LNCaP clone FGC (cell line): ENCODE measurements around the gene HHATL.
A peak's percentile ranks its signal among the peaks of the same experiment; 100 is the strongest.

ENCODE experiments used
- DNase-seq: peaks from one replicate; pipeline ENCODE4 v3.0.0-alpha.2; 2011; ENCODE audit warnings: low read depth
- H3K4me3 ChIP-seq: 2 replicates; pipeline ENCODE4 v1.5.1; 2011; ENCODE audit warnings: mild to moderate bottlenecking, low read depth, low read length, control low read depth
- TF ChIP-seq, protein P1 (sequence below): IDR thresholded peaks from 2 replicates; pipeline ENCODE4 v1.5.1; 2012; ENCODE audit warnings: mild to moderate bottlenecking; ENCODE audit not compliant: control insufficient read depth, insufficient read depth; ENCODE audit errors: extremely low read depth

HHATL gene

DNA sequence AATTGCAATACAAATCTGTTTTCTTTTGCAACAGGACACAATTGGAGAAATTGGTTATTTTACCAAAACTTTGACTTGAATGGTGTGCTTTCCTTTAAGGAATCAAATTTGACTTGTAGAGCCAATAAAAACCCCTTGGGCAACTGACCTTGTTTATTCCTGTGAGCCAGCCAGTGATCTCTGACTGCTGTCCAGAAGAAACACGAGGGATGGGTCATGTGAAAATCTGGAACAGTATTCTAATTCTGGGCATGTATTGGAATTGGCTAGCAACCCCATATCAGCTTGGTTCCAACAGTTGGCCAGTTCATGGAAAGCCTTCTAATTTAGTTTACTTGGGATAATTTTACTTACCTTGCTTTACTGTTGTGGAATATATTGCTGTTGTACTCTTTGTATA lies 19.1 kb upstream of the HHATL start:
- TF ChIP-seq, protein P1, sequence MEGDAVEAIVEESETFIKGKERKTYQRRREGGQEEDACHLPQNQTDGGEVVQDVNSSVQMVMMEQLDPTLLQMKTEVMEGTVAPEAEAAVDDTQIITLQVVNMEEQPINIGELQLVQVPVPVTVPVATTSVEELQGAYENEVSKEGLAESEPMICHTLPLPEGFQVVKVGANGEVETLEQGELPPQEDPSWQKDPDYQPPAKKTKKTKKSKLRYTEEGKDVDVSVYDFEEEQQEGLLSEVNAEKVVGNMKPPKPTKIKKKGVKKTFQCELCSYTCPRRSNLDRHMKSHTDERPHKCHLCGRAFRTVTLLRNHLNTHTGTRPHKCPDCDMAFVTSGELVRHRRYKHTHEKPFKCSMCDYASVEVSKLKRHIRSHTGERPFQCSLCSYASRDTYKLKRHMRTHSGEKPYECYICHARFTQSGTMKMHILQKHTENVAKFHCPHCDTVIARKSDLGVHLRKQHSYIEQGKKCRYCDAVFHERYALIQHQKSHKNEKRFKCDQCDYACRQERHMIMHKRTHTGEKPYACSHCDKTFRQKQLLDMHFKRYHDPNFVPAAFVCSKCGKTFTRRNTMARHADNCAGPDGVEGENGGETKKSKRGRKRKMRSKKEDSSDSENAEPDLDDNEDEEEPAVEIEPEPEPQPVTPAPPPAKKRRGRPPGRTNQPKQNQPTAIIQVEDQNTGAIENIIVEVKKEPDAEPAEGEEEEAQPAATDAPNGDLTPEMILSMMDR = no peak
- no peak for DNase-seq
- H3K4me3 ChIP-seq = no peak overlapping the region

DNA sequence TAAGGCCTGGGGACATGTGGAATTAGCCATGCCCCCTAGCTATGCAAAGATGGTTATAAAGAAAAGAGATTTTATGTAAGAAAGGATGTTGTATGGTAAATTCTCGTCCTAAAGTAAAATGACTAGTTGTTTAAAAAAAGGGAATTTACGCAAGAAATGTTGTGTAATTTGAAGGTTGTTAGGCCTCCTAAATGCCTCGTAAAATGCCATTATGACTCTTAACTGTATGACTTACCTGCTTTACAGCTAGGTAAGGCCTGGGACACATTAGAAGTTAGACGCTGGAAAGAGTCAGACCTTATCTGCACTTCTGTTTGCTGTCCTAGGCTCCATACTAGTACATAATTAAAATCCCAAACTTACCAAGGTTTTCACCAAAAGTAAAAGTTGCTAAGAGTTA lies 17.5 kb upstream of the HHATL start:
- DNase-seq = peak; percentile 8
- TF ChIP-seq, protein P1 = no peak
- no peak overlapping the region for H3K4me3 ChIP-seq

DNA sequence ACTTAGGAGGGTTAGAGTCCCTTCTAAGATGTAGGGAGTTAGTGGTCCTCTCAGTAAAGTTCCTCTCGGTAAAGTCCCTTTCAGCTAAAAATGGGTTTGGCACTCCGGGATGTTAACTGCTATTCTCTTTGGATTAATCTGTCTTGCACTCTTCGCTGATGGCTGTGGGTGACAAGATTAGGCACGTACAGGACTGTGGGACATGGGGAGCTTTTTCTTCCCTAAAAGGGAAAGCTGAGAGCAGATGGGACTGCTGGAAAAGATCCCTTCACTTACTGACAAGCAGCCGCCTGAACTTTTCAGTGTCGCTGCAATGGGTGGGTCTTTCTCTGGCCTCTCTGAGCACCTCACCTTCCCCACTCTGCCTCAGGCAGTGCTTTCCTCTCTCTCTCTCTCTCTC lies 16.4 kb upstream of the HHATL start:
- TF ChIP-seq, protein P1 = no peak
- no peak overlapping the region for H3K4me3 ChIP-seq
- DNase-seq = no peak

DNA sequence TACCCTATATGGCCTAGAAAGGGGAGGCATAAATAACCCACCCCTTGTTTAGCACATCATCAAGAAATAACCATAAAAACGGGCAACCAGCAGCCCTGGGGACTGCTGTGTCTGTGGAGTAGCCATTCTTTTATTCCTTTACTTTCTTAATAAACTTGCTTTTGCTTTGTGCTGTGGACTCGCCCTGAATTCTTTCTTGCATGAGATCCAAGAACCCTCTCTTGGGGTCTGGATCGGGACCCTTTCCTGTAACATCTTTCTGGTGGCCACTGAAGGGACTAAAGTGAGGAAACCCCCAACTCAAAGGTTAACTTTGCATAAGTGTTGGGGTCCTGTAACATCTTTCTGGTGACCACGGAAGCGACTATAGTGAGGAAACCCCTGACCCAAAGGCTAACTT lies 15.7 kb upstream of the HHATL start:
- no peak overlapping the region for H3K4me3 ChIP-seq
- TF ChIP-seq, protein P1 = no peak
- no peak for DNase-seq

DNA sequence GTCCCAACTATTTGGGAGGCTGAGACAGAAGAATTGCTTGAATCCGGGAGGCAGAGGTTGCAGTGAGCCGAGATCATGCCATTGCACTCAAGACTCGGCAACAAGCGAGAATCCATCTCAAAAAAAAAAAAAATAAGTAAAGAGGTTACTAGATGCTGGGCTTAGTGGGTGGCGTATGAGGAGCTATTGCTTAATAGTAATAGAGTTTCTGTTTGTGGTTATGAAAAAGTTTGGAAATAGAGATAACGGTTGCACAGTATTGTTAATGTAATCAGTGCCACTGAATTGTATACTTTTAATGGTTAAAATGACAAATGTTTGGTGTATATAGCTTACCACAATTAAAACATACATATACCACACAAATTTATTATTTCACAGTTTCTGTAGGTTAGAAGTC lies 14.7 kb upstream of the HHATL start:
- TF ChIP-seq, protein P1 = no peak
- DNase-seq = no peak

DNA sequence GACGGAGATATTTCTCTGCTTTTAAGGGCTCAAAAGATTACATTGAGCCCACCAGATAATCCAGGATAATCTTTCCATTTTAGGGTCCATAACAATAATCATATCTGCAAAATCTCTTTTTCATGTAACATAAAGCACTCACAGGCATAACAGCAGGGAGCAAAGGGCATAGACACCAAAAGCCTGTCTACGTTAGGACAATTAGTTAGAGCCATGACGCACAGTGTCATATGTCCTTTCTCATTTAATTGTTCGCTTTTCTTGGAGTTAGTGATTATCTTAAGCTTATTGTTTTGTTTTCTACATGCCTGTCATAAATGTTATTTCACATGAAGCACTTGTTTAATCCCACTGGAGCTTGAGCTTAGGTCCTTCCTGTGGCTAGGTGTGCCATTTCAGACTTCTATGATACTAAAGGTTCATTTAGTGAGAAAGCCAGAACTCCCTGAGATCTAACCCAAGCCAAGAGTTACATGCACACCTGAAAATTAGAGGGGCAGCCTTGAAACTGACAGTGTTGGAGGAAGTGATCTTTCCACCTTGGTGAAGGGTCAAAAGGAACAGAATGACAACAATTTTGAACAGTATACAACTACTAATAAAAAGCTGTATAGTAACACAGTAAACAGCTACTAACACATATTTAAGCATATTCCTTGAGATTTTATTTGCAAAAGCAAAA lies 11.7 kb upstream of the HHATL start:
- TF ChIP-seq, protein P1 = no peak
- no peak for DNase-seq
- H3K4me3 ChIP-seq = no peak overlapping the region

More for the DNA sequence above, 14.7 kb upstream of the HHATL start:
- no peak overlapping the region for H3K4me3 ChIP-seq

DNA sequence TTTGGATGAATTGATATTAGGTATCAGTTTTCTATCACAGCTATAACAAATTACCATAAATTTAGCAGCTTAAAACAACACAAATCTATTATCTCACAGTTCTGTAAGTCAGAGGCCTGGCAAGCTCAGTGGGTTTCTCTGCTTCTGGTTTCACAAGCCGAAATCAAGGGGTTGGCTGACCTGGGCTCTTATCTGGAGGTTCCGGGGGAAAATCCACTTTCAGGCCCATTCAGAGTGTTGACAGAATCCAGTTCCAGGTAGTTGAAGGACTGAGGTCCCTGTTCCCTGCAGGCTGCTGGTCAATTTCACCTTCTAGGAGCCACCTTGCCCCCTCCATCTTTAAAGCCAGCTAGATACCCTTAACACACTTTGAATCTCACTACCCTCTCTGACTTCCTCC lies 11.1 kb upstream of the HHATL start:
- TF ChIP-seq, protein P1 = no peak
- DNase-seq = no peak

More for the DNA sequence above, 11.1 kb upstream of the HHATL start:
- H3K4me3 ChIP-seq = no peak overlapping the region
